ENCODE data around the gene PEX10.

The PEX10 gene

GRCh38 chr1:2375246-2375922 is 37.0 kb downstream of the PEX10 start:
- TF ChIP-seq SPI1 (IDR thresholded peaks at IDR 0.05; ENCODE audit: low read depth, low read length), result no peak
- TF ChIP-seq TAF1 (IDR thresholded peaks at IDR 0.05; ENCODE audit: low read depth, low read length), result no peak
- no peak for TF ChIP-seq POLR2AphosphoS5 (IDR thresholded peaks at IDR 0.05; ENCODE audit: low read depth, low read length)
- no peak for TF ChIP-seq POLR2A (IDR thresholded peaks at IDR 0.05; ENCODE audit: low read depth, low read length)
- no peak for TF ChIP-seq PAX5 (IDR thresholded peaks at IDR 0.05; ENCODE audit: insufficient read depth, low read length, severe bottlenecking)
- TF ChIP-seq POU2F2 (IDR thresholded peaks at IDR 0.05; ENCODE audit: low read depth, low read length), result no peak
- no peak for DNase-seq (ENCODE audit: insufficient read length, low spot score)

DNA sequence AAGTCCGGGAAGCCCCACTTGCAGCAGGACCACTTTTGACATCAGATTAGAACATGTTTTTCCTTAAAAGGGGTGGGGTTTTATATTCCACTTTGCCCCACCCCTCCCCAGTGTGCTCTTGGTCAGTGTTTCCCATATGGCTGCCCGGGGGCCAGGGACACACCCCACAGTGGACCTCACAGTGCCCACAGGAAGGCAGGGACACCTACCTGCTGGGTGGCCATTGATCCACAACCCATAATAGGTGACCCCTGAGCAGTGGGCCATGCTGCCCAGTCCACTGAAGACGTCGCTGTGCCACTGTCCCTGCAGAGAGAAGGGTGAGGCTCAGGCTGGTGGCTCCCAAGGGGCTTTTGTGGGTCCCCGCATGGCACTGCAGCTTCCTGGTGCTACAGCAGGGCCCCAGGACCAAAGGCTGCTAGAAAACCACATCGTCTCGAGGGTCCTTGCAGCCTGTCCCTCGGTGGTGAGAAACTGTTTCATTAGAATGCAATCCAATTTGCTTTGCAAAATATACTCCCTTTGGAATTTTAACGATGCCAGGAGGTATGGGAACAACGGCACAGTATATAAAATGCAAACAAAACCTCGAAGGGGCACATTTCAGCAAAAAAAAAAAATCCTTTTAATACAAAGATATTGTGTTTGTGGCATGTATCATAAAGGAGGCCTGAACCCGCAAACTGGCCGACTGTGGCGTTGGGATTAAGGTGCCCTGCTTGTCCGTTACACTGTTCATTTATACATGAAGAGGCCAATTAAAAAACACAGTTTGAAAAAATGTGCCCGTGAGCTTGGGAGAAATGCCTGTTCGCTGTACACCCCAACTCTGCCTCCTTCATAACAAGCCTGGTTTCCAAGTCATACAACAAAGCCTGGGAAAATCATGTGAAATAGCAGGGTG is 37.9 kb downstream of the PEX10 start:
- DNase-seq (ENCODE audit: insufficient read length, low spot score) (no peak), FAIRE-seq (no peak)
- no peak for TF ChIP-seq TAF1 (IDR thresholded peaks at IDR 0.05; ENCODE audit: low read depth, low read length)
- TF ChIP-seq POLR2AphosphoS5 (IDR thresholded peaks at IDR 0.05; ENCODE audit: low read depth, low read length), result no peak
- TF ChIP-seq PAX5 (IDR thresholded peaks at IDR 0.05; ENCODE audit: insufficient read depth, low read length, severe bottlenecking), result no peak
- no peak for TF ChIP-seq SPI1 (IDR thresholded peaks at IDR 0.05; ENCODE audit: low read depth, low read length)
- no peak for TF ChIP-seq POU2F2 (IDR thresholded peaks at IDR 0.05; ENCODE audit: low read depth, low read length)
- TF ChIP-seq POLR2A (IDR thresholded peaks at IDR 0.05; ENCODE audit: low read depth, low read length), result no peak

More at GRCh38 chr1:2375246-2375922, 37.0 kb downstream of the PEX10 start:
- FAIRE-seq, result no peak

- no peak for TF ChIP-seq POLR2AphosphoS5 (IDR thresholded peaks at IDR 0.05; ENCODE audit: low read depth, low read length)
- no peak for TF ChIP-seq POU2F2 (IDR thresholded peaks at IDR 0.05; ENCODE audit: low read depth, low read length)
- TF ChIP-seq SPI1 (IDR thresholded peaks at IDR 0.05; ENCODE audit: low read depth, low read length), result no peak
- no peak for TF ChIP-seq POLR2A (IDR thresholded peaks at IDR 0.05; ENCODE audit: low read depth, low read length)
- no peak for TF ChIP-seq PAX5 (IDR thresholded peaks at IDR 0.05; ENCODE audit: insufficient read depth, low read length, severe bottlenecking)
- TF ChIP-seq TAF1 (IDR thresholded peaks at IDR 0.05; ENCODE audit: low read depth, low read length), result no peak
- FAIRE-seq (no peak), DNase-seq (ENCODE audit: insufficient read length, low spot score) (no peak)
Observed at GRCh38 chr1:2373551-2374251, 38.7 kb downstream of the PEX10 start.

- TF ChIP-seq PAX5 (IDR thresholded peaks at IDR 0.05; ENCODE audit: insufficient read depth, low read length, severe bottlenecking) (no peak), POLR2A (IDR thresholded peaks at IDR 0.05; ENCODE audit: low read depth, low read length) (no peak)
- FAIRE-seq (no peak), DNase-seq (ENCODE audit: insufficient read length, low spot score) (no peak)
Observed at GRCh38 chr1:2372551-2373490, 39.5 kb downstream of the PEX10 start.

GRCh38 chr1:2368053-2368744 is 44.2 kb downstream of the PEX10 start:
- no peak for FAIRE-seq
- no peak for DNase-seq (ENCODE audit: insufficient read length, low spot score)
- TF ChIP-seq TAF1 (IDR thresholded peaks at IDR 0.05; ENCODE audit: low read depth, low read length) (no peak), POLR2AphosphoS5 (IDR thresholded peaks at IDR 0.05; ENCODE audit: low read depth, low read length) (no peak), SPI1 (IDR thresholded peaks at IDR 0.05; ENCODE audit: low read depth, low read length) (no peak), POLR2A (IDR thresholded peaks at IDR 0.05; ENCODE audit: low read depth, low read length) (no peak), POU2F2 (IDR thresholded peaks at IDR 0.05; ENCODE audit: low read depth, low read length) (no peak), PAX5 (IDR thresholded peaks at IDR 0.05; ENCODE audit: insufficient read depth, low read length, severe bottlenecking) (no peak)

- DNase-seq (ENCODE audit: insufficient read length, low spot score) (no peak), FAIRE-seq (no peak)
- TF ChIP-seq POLR2A (IDR thresholded peaks at IDR 0.05; ENCODE audit: low read depth, low read length) (no peak), TAF1 (IDR thresholded peaks at IDR 0.05; ENCODE audit: low read depth, low read length) (no peak), POLR2AphosphoS5 (IDR thresholded peaks at IDR 0.05; ENCODE audit: low read depth, low read length) (no peak), SPI1 (IDR thresholded peaks at IDR 0.05; ENCODE audit: low read depth, low read length) (no peak), PAX5 (IDR thresholded peaks at IDR 0.05; ENCODE audit: insufficient read depth, low read length, severe bottlenecking) (no peak), POU2F2 (IDR thresholded peaks at IDR 0.05; ENCODE audit: low read depth, low read length) (no peak)
Observed at GRCh38 chr1:2363847-2364513, 48.4 kb downstream of the PEX10 start.

- DNase-seq (ENCODE audit: insufficient read length, low spot score), result no peak
- TF ChIP-seq POLR2A (IDR thresholded peaks at IDR 0.05; ENCODE audit: low read depth, low read length) (no peak), PAX5 (IDR thresholded peaks at IDR 0.05; ENCODE audit: insufficient read depth, low read length, severe bottlenecking) (no peak), POLR2AphosphoS5 (IDR thresholded peaks at IDR 0.05; ENCODE audit: low read depth, low read length) (no peak), TAF1 (IDR thresholded peaks at IDR 0.05; ENCODE audit: low read depth, low read length) (no peak), POU2F2 (IDR thresholded peaks at IDR 0.05; ENCODE audit: low read depth, low read length) (no peak), SPI1 (IDR thresholded peaks at IDR 0.05; ENCODE audit: low read depth, low read length) (no peak)
- no peak for FAIRE-seq
Observed at GRCh38 chr1:2360588-2361364, 51.6 kb downstream of the PEX10 start.
